Measurements from ENCODE around the gene CWC15.

The CWC15 gene

DNA sequence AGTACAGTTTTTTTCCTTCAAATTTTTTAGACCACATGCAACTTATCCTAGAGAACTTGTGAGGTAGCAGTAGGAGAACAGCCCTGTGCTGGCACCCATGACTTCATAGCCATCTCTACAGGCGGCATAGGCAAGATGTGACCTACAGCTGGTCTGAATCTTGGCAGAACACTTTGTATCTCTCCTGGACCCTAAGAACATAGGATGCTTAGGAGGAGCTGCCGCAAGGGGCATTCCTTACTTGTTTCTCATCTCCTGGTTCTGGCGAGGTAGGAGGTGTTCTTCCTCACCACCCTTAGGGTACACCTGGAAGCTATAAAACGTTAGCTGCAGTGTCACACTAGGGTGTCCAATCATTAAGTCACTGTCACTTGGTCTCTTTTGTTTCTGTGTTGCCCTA lies 16.4 kb downstream of the CWC15 start:
- no peak for DNase-seq (ENCODE audit: extremely low read depth, low read depth)
- TF ChIP-seq, protein P1, sequence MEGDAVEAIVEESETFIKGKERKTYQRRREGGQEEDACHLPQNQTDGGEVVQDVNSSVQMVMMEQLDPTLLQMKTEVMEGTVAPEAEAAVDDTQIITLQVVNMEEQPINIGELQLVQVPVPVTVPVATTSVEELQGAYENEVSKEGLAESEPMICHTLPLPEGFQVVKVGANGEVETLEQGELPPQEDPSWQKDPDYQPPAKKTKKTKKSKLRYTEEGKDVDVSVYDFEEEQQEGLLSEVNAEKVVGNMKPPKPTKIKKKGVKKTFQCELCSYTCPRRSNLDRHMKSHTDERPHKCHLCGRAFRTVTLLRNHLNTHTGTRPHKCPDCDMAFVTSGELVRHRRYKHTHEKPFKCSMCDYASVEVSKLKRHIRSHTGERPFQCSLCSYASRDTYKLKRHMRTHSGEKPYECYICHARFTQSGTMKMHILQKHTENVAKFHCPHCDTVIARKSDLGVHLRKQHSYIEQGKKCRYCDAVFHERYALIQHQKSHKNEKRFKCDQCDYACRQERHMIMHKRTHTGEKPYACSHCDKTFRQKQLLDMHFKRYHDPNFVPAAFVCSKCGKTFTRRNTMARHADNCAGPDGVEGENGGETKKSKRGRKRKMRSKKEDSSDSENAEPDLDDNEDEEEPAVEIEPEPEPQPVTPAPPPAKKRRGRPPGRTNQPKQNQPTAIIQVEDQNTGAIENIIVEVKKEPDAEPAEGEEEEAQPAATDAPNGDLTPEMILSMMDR (IDR thresholded peaks at IDR 0.05; ENCODE audit: low read depth, low read length), result no peak

DNA sequence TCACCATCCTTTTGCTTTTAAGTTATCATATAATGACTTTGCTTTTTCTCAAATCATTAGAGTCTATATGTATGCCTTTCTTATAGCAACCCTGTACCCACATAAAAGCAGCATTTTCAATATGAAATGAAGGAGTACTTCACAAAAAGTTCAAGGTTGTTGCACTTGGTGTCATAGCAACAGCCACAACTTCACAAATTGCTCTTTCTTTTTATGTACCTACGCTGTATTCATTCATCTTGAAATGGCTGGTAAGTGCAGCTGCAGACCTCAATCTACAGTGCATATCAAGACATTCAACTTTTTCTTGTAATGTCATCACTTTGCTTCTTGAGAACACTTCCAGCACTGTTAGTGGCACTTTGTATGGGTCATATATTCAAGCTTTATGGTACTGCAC lies 18.6 kb downstream of the CWC15 start:
- DNase-seq (ENCODE audit: extremely low read depth, low read depth), result no peak
- TF ChIP-seq, protein P1 (IDR thresholded peaks at IDR 0.05; ENCODE audit: low read depth, low read length), result no peak

DNA sequence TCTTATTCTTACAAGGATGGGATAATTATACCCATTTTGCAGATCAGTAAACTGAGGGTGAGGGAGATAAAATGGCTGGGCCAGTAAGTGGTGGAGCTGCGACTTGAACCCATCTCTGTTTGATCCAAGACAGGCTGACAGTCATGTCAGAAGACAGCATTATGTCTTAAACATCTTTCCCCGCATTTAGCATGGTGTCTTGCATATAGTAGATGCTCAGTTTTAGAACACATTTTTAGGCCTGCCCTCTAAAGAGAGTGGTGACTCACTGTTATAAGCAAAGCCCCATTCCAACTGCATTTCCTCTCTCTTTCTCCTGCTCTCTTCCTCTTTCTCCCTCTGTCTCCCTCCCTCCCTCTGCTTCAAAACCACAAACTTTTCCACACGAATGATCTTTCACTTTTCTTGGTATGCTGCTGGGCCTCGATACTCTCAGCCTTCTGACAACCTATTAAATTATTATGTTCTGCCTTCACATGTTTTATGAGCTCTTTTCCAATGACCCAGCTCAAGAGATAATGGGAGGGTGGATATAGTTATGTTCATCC lies 25.2 kb downstream of the CWC15 start:
- TF ChIP-seq, protein P1 (IDR thresholded peaks at IDR 0.05; ENCODE audit: low read depth, low read length), result no peak
- DNase-seq (ENCODE audit: extremely low read depth, low read depth), result peak; percentile 63

DNA sequence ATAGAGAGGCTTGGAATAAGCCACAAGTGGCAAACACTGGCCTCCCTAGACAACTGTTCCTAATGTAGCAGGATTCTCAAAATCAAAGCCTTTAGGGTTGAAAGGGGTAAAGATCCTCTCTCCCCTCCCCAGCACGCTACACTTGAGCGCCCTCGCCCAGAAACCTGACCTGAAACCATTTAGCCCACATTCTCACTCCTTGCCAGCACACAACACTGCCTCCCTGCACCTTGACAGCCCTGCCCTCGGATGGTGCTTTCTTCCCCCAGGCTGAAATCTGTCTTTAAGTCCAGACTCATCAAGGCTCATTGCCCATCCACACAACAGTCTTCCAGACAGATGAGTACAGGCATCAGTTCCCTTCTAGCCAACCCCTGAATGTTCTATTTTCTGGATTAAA lies 26.5 kb downstream of the CWC15 start:
- DNase-seq (ENCODE audit: extremely low read depth, low read depth), result no peak

DNA sequence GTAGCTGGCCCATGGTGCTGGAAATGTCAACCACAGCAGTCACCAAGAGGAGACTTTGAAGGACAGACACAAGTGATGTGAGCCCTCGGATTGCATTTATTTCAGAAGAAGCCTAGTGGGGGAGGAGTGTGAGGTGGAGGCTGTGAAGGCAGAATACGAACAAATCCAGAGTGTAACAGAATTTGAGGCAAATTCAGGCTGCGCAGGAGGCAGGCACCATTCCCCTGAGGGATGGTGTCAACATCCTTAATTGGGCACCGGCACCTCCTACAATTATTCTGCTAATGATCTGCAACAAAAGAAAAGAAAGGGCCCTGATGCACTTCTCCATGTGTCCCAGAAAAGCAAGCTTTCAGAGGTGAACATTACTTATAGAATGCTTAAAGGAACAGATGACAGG lies 32.2 kb downstream of the CWC15 start:
- DNase-seq (ENCODE audit: extremely low read depth, low read depth), result no peak
- TF ChIP-seq, protein P1 (IDR thresholded peaks at IDR 0.05; ENCODE audit: low read depth, low read length), result no peak

More for the DNA sequence above, 26.5 kb downstream of the CWC15 start:
- TF ChIP-seq, protein P1 (IDR thresholded peaks at IDR 0.05; ENCODE audit: low read depth, low read length), result no peak

DNA sequence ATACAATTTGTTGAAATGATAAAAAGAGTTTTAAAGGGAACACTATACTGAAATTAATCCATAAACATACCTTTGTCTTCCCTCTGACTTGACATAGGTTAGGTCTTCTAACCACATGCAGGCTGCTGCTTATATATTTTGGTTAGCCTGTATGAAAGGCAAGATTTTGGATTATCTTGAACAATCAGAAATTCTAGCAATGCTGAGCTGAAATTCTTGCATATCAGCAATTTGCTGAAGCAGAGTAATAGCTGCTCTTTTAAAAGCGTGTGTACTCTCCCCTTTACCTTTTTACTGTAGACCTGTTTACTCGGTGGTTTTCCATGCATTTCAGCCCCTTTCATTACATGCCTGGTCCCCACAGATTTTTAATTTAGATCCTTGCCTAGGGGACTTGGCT lies 34.0 kb downstream of the CWC15 start:
- TF ChIP-seq, protein P1 (IDR thresholded peaks at IDR 0.05; ENCODE audit: low read depth, low read length), result no peak
- DNase-seq (ENCODE audit: extremely low read depth, low read depth), result no peak

DNA sequence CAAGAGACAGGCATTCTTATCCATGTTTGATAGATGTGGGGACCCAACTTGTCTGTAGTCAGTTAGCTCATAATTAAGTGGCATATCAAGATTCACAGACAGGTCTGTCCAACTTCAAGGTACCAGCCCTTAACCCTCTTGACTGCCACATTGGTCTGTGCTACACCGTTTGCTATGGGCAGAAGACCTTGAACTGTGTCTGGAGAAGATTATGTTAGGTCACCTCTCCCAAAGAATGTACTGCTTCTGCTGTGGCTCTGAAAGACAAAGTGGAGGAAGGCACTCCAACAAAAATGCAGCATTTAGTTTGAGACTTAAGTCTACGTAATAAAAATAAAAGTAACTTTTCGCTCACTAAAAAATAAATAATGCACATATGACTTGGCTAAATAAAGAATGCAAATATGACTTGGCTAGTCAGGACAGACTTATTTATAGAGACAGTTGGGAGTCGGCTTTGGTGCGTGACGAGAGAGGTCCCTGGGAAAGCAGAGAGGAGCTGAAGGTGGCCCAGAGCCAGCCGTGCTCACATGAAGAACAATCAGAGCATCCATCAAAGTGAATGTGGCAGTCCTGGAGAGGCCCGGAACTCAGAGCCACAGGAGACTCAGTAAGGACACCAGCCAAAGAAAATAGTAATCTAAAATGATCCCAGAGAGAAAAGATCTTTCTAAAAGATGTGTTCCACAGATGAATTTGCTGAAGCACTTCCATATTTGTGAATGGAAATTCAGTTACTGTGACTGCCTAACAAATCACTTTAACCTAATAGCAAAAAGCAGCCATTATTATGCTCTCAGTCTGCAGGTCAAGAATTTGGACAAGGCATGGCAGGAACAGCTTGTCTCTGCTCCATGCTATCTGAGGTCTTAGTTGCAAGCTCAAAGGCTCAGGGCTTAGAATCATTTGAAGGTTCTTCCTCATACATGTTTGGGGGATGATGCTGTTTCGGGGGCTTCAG lies 35.0 kb downstream of the CWC15 start:
- DNase-seq (ENCODE audit: extremely low read depth, low read depth), result peak; percentile 54
- TF ChIP-seq, protein P1 (IDR thresholded peaks at IDR 0.05; ENCODE audit: low read depth, low read length), result no peak
